Posterior cingulate gyrus (tissue), 11 donors: ENCODE results near the gene C19orf25.
A peak's percentile ranks its signal among the peaks of the same experiment; 100 is the strongest.

ENCODE experiments used
- DNase-seq, 10 donors: peaks; one replicate each; pipeline versions ENCODE4 v3.0.0 to v3.0.0-alpha.2; 2020 to 2021; ENCODE audit warnings: mixed read lengths in 3 of 10
- intact Hi-C: fragments of 100-400 bp; cut with DNase I; formaldehyde crosslinking; loops from one replicate; pipeline ENCODE4 v1.15.1; 2023

Gene C19orf25

DNA sequence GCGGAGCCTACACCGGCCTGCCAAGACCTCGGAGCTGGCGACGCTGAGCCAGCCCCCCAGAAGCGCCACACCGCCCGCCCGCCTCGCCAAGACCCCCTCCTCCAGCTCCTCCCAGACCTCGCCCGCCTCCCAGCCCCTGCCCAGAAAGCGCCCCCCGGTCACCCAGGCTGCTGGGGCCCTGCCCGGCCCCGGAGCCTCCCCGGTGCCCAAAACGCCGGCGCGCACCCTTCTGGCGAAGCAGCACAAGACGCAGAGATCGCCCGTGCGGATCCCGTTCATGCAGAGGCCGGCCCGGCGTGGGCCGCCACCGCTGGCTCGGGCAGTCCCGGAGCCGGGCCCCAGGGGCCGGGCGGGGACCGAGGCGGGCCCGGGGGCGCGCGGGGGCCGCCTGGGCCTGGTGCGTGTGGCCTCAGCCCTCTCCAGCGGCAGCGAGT is 10.2 kb downstream of the C19orf25 start:
- intact Hi-C loops, result no loop called here

DNA sequence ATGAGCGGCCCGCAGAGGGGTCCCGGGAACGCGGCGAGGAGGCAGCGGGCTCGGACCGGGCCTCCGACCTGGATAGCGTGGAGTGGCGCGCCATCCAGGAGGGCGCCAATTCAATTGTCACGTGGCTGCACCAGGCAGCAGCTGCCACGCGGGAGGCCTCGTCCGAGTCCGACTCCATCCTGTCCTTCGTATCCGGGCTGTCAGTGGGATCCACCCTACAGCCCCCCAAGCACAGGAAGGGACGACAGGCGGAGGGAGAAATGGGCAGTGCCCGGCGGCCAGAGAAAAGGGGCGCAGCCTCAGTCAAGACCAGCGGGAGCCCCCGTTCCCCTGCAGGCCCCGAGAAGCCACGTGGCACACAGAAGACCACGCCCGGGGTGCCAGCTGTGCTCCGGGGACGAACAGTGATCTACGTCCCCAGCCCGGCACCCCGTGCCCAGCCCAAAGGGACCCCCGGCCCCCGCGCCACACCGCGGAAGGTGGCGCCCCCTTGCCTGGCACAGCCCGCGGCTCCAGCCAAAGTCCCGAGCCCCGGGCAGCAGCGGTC is 10.7 kb downstream of the C19orf25 start:
- peak in 1 of 10 donors; percentile 84 for DNase-seq
- intact Hi-C loops, result no loop called here

More for the DNA sequence above, 10.2 kb downstream of the C19orf25 start:
- DNase-seq, result no peak

DNA sequence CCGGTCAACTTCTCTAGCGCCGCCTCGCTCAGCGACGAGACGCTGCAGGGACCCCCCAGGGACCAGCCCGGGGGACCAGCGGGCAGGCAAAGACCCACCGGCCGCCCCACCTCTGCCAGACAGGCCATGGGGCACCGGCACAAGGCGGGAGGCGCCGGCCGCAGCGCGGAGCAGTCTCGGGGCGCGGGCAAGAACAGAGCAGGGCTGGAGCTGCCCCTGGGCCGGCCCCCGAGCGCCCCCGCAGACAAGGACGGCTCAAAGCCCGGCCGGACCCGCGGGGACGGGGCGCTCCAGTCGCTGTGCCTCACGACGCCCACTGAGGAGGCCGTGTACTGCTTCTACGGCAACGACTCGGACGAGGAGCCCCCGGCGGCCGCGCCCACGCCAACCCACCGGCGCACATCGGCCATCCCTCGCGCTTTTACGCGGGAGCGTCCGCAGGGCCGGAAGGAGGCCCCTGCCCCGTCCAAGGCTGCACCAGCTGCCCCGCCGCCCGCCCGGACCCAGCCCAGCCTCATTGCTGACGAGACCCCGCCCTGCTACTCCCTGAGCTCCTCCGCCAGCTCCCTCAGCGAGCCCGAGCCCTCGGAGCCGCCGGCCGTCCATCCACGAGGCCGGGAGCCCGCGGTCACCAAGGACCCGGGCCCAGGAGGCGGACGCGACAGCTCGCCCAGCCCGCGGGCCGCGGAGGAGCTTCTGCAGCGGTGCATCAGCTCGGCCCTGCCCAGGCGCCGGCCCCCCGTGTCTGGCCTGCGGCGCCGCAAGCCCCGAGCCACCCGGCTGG is 11.3 kb downstream of the C19orf25 start:
- DNase-seq, result peak in 2 of 10 donors; percentile 6 to 87
- intact Hi-C loops, result no loop called here

DNA sequence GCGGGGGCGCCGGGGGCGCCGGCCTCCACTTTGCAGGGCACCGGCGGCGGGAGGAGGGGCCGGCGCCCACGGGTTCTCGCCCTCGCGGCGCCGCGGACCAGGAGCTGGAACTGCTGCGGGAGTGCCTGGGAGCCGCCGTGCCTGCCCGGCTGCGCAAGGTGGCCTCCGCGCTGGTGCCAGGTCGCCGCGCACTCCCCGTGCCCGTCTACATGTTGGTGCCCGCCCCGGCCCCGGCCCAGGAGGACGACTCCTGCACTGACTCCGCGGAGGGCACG is 11.9 kb downstream of the C19orf25 start:
- intact Hi-C loops, result no loop called here
- peak in 1 of 10 donors; percentile 5 for DNase-seq

DNA sequence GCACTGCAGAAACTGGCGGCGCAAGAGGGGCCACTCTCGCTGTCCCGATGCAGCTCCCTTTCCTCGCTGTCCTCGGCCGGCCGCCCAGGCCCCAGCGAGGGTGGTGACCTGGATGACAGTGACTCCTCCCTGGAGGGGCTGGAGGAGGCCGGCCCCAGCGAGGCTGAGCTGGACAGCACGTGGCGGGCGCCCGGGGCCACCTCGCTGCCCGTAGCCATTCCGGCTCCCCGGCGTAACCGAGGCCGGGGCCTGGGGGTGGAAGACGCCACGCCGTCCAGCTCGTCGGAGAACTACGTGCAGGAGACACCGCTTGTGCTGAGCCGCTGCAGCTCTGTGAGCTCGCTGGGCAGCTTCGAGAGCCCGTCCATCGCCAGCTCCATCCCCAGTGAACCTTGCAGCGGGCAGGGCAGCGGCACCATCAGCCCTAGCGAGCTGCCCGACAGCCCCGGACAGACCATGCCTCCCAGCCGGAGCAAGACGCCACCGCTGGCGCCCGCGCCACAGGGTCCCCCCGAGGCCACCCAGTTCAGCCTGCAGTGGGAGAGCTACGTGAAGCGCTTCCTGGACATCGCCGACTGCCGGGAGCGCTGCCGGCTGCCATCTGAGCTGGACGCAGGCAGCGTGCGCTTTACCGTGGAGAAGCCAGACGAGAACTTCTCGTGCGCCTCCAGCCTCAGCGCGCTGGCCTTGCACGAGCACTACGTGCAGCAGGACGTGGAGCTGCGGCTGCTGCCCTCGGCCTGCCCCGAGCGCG is 12.4 kb downstream of the C19orf25 start:
- DNase-seq, result peak in 2 of 10 donors; percentile 8 to 84
- intact Hi-C loops, result no loop called here

DNA sequence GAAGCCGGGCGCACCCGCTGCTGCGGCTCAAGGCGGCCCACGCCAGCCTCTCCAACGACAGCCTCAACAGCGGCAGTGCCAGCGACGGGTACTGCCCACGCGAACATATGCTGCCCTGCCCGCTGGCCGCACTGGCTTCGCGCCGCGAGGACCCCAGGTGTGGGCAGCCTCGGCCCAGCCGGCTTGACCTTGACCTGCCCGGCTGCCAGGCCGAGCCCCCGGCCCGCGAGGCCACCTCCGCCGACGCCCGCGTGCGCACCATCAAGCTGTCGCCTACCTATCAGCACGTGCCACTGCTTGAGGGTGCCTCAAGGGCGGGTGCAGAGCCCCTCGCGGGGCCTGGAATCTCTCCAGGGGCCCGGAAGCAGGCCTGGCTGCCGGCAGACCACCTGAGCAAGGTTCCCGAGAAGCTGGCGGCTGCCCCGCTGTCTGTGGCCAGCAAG is 13.0 kb downstream of the C19orf25 start:
- DNase-seq, result peak in 2 of 10 donors; percentile 12 to 85
- intact Hi-C loops, result no loop called here

DNA sequence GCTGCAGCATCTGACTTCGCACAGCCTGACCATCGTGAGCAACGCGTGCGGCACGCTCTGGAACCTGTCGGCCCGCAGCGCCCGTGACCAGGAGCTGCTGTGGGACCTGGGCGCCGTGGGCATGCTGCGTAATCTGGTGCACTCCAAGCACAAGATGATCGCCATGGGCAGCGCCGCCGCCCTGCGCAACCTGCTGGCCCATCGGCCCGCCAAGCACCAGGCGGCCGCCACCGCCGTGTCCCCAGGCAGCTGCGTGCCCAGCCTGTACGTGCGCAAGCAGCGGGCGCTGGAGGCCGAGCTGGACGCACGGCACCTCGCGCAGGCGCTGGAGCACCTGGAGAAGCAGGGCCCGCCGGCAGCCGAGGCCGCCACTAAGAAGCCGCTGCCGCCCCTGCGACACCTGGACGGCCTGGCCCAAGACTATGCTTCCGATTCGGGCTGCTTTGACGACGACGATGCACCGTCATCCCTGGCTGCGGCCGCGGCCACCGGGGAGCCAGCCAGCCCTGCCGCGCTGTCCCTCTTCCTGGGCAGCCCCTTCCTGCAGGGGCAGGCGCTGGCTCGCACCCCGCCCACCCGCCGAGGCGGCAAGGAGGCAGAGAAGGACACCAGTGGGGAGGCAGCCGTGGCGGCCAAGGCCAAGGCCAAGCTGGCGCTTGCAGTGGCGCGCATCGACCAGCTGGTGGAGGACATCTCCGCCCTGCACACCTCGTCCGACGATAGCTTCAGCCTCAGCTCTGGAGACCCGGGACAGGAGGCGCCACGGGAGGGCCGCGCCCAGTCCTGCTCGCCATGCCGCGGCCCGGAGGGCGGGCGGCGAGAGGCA is 13.6 kb downstream of the C19orf25 start:
- intact Hi-C loops, result no loop called here
- DNase-seq, result peak in 2 of 10 donors; percentile 22 to 91

DNA sequence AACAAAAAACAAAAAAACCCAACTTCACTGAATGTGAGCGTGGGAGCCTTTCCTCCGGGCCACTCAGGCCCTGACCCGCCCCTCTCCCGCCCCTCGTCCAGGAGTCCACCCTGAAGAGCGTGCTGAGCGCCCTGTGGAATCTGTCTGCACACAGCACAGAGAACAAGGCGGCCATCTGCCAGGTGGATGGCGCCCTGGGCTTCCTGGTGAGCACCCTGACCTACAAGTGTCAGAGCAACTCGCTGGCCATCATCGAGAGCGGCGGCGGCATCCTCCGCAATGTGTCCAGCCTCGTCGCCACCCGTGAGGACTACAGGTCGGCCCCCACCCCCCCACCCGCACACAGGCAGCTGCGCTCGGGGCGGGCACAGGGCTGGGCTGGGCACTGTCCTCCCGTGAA is 17.2 kb downstream of the C19orf25 start:
- intact Hi-C loops, result no loop called here

DNA sequence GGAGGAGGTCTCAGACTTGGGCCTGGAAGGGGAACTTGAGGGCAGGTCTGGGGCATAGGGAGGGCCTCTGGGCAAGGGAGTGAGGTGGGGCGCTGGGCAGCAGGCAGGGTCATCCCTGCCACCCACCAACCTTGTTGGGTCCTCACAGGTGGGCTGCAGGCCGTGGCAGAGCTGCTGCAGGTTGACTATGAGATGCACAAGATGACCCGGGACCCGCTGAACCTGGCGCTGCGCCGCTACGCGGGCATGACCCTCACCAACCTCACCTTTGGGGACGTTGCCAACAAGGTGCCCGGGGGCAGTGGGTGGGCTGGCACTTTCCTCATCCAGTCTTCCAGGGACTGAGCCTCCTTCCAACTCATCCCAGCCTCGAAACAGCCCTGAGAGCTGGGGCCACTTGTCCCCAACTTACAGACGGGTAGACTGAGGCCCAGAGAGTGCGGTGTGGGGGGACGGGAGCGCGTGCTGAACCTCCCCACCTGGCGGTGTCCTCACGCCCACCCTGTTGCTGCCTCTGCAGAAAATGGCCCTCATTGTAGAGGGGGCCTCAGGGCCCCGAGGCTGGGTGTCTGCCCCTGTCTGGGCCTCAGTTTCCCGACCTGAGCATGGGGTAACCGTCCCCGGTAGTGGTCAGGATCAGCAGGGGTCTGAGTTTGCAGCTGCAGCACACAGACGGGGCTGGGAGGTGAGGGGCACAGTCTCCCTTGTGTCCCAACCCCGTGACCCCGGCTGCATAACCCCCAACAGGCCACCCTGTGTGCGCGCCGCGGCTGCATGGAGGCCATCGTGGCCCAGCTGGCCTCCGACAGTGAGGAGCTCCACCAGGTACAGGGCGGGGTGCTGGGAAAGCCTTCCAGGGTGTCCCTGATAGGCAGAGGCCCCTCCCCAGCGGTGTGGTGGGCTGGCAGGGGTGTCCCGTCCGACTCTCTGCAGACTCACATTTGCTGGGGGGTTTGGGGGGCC is 18.7 kb downstream of the C19orf25 start:
- peak in 1 of 10 donors; percentile 81 for DNase-seq
- intact Hi-C loops, result no loop called here

More for the DNA sequence above, 17.2 kb downstream of the C19orf25 start:
- no peak for DNase-seq

DNA sequence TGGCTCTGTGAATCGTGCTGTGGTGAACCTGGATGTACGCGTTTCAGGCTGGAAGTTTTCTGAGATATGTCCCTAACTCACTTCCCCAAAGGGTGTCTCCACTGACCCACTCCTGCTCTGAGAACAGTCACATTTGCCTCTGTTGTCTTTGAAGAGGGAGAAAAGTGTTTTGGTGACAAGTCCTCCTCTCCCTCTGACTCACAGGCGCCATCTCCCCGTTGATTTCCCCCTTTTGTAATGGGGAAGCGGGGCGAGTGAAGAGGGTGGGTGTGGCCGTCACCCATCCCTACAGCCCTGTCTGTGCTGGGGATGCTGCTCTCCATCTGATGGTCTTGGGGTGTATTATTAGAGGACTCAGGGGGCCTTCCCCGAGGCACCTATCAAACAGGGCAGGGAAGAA is 19.5 kb downstream of the C19orf25 start:
- intact Hi-C loops, result no loop called here
- no peak for DNase-seq

DNA sequence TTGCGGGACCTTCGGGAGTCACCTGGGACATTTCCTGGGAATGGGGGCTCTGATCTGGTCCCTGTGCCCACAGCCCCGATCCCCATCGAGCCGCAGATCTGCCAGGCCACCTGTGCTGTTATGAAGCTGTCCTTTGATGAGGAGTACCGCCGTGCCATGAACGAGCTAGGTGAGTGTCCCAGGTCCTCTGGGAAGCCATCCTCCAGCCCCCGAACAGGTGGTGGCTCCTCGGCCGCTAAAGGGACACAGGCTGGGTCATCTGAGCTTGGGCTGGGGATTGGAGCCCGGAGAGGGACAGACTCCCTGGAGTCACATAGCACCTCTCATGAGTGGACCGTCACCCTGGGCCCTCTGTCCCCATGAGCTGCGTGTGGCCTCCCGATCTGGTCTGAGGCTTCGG is 21.1 kb downstream of the C19orf25 start:
- no peak for DNase-seq
- intact Hi-C loops, result no loop called here

DNA sequence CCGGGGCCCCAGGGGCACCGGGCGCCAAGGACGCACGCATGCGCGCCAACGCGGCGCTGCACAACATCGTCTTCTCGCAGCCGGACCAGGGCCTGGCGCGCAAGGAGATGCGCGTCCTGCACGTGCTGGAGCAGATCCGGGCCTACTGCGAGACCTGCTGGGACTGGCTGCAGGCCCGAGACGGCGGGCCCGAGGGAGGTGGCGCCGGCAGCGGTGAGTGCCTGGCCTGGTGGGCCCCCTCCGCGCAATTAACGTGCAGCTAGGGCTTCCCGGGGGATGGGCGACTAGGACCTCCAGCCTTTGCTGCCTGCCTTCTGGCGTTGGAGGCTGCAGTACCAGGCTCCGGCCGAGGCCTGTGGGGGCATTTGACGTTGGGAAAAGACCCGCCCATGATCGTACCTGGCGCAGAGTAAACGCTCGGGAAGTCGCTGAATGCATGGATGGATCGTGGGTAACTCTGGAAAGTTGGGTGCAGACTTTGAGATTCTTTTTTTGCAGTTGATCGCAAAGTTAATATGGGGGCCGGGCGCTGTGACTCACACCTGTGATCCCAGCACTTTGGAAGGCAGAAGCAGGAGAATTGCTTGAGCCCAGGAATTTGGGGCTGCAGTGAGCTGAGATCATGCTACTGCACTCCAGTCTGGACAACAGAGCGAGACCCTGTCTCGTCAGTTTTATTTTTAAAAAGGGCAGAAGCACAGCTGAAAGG is 21.8 kb downstream of the C19orf25 start:
- intact Hi-C loops, result no loop called here
- peak in 1 of 10 donors; percentile 80 for DNase-seq

DNA sequence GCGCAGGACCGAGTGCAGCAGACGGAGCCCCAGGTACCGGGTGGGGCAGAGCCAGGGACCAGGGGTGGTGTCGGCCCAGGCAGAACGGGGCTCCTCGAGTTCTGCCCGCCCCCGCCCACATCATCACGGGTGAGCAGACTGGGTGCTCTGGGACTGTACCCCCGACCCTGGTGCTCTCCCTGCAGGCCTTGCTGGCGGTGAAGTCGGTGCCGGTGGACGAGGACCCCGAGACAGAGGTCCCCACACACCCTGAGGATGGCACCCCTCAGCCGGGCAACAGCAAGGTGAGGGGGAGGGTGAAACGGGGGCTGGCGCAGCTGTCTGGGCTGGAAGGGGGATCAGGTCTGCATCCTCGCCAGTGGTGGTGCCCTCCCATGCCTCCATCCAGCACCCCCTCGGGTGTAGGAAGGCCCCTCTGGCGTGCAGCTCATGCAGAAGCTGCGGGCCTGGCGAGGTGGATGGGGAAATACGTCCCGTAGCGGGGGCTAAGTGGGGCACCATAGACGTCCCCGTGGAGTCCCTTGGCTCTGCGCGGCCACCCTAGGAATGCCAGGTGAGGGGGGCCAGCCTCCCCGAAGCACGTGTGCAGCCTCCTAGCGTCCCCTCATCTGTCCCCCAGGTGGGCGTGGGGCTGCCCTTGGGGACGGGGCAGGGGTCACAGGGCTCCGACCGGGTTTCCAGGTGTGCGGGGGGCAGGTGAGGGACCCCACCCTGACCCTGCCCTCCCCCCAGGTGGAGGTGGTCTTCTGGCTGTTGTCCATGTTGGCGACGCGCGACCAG is 22.7 kb downstream of the C19orf25 start:
- intact Hi-C loops, result no loop called here

DNA sequence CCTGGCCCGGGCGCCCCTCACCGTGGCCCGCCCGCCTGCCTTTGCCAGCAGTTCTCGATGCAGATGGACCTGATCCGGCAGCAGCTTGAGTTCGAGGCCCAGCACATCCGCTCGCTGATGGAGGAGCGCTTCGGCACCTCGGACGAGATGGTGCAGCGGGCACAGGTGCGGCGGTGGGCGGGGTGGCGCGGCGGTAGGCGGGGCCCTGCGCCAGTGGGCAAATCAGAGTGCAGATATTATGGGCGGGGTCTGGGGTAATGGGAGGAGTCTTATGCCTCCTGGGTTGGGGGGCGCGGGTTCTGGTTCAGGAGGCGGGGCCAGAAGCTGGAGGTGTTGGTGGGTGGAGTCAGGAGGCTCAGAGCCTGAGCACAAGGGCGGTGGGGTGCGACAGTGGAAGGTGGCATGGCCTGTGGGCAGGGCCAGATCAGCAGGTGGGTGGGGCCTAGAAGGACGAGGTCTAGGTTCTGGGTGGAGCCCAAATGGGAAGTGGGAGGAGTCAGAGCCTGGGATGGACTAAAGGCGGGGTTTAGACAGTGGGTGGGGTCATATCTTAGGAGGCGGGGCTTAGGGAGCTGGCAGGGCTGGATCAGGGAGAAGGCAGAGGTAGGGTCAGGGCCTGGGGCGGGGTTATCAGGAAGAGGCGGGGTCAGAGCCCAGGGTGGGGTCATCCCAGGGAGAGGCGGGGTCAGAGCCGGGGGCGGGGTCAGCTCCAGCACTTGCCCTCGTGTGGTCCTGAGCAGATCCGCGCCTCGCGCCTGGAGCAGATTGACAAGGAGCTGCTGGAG is 23.5 kb downstream of the C19orf25 start:
- DNase-seq, result peak in 2 of 10 donors; percentile 54 to 86
- intact Hi-C loops, result no loop called here

More for the DNA sequence above, 22.7 kb downstream of the C19orf25 start:
- DNase-seq, result peak in 1 of 10 donors; percentile 74

DNA sequence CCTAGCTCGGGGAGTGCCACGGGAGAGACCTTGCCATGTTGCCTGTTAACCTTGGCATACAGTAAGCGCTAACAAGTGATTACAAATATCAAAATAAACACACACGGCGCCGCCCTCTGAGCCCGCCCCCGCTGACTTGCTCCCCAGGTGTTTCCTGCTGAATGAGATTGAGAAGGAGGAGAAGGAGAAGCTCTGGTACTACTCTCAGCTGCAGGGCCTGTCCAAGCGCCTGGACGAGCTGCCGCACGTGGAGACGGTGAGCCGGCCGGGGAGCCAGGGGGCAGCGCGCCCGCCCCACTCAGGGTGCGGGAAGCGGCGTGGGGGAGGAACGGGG is 24.0 kb downstream of the C19orf25 start:
- intact Hi-C loops, result no loop called here
- DNase-seq, result peak in 1 of 10 donors; percentile 73

DNA sequence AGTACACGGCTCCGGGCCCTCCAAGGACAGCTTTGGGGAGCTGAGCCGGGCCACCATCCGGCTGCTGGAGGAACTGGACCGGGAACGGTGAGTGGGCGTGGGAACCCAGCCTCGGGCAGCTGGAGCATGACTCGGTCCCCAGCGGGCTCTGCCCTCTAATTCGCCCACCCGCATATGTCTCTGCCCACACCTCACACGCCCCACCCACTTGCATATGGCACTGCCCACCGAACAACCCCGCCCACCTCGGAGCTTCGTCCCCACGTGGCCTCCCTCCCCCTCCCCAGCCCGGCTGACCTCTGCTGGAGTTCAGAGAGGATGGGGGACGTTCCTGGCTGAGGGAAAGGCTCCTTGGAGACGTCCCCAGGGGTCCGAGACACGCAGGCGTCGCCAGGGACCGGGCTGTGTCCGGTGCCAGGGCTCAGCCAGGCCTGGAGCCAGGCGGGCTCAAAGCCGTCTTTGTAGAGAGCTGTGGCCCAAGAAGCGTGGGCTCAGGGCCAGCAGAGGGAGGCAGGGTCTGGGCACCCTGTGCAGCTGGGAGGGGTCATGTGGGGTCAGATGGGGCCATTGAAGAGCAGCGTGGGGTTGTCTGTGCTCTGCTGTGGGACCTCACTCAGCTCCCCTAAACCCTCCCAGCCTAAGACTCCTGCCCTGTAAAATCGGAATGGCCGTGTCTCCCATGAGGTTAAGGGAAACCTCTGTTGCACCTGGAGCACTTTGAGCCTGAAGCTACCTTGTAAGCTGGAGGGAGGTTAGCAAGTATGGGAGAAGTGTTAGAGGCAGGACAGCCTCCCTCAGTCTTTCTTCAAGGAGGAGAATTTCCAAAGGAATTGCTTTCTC is 25.3 kb downstream of the C19orf25 start:
- intact Hi-C loops, result no loop called here
- DNase-seq, result peak; percentile 83 to 99 (median 94)
